ENCODE data around the gene CD7.

DNA sequence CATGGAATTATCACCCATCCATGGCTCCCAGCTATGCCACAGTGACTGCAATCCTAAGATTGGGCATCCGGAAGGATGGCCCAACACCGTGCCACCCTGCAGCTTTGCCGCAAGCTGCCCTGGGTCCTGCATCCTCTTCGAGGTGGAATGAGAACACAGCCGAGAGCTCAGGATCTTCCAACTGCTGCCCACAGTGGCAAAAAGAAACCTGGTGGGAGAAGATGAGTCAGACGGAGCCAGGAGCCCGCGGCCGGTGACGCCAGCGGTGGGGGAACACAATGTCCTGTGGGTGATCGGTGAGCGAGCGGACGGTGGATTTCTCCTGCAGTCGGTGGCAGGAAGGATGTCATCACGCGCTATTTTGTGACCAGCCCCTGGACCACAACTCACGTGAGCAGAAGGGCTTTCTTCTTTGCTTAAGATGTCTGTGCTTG, 20.1 kb downstream of the CD7 start:
- TF ChIP-seq POLR2AphosphoS5 (IDR thresholded peaks at IDR 0.05; ENCODE audit: borderline replicate concordance, low read depth, low read length) = no peak
- TF ChIP-seq EZH2 (IDR thresholded peaks at IDR 0.05) = no peak
- no peak for TF ChIP-seq FOXP2 (optimal IDR thresholded peaks at IDR 0.05; ENCODE audit: control extremely low read depth, extremely low read length, insufficient read depth)

Data from SK-N-MC (cell line).